A204.1 (cell line): ENCODE results near the gene OPRL1.
"Not testable (repeated sequence)": the region's sequence is repeated elsewhere in the genome, so short reads cannot be mapped to it uniquely, and the experiment has no call there.

ENCODE experiments used
- FAIRE-seq: peaks from 2 replicates; lab custom pipeline; 2012; peaks lifted over from hg19 to GRCh38; lab: Jason Lieb, UNC

The OPRL1 gene

DNA sequence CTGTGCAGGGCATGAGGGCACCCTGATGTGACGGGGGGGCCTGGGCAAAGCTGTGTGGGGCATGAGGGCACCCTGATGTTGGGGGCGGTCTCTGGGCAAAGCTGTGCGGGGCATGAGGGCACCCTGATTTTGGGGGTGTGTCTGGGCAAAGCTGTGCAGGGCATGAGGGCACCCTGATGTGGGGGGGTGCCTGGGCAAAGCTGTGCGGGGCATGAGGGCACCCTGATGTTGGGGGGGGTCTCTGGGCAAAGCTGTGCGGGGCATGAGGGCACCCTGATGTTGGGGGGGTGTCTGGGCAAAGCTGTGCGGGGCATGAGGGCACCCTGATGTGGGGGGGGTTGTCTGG, 37.5 kb downstream of the OPRL1 start:
- not testable (repeated sequence) for FAIRE-seq

DNA sequence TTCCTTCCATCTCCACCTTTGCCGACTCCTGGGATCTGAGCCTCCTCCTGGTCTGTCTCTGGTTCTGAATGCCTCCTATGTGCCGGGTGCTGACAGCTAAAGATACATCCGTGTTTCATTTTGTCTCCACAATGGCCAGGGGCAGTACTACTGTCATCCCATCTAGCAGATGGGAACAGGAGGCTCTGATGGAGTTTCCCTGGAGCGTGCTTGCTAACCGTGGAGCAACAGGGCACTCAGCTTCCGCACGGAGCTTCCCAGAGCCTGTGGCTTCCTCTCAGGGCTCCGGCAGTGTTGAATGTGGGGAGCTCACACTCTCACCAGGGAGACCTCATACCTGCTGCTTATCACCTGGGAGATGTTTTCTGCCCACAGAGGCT, 39.4 kb downstream of the OPRL1 start:
- no peak for FAIRE-seq

DNA sequence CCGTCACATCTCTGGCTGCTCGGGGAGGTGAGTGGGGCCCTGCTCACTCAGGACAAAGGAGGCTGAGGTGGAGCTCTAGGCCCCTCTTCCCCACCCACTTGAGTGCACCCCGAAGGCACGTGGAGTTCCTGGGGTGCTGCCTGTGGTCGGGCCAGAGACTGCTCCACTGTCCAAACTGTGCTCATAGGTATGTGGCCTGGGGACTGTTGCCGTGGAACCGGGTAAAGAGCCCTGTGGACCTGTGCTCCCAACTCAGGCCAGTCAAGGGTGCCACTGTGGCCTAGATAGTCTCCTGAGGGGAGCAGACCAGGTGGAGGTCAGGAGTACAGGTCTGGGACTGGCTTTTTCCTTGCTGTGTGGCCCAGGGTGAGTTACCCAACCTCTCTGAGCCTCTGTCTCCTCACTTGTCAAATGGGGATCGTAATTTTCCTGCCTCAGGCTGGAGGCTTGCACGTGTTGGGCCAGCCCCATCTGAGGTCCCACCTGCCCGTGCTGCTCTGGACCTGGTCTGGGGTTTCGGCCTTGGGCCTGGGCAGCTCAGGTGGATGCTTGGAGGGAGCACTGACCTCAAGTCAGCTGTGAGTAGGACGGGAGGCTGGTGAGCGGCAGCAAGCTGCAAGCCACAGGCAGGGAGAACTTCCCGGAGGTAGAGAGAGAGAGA, 39.9 kb downstream of the OPRL1 start:
- no peak for FAIRE-seq

DNA sequence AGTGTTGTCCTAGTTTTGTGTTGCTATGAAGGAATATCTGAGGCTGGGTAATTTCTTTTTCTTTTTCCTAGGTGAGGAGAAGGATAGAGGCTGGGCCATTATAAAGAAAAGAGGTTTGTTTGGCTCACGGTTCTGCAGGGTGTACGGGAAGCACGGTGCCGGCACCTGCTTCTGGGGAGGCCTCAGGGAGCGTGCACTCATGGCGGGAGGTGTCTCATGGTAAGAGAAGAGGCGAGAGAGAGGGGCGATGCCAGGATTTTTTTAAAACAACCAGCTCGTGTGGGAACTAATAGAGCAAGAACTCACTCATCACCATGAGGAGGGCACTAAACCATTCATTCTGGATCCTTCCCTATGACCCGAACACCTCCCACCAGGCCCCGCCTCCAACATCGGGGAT, 41.7 kb downstream of the OPRL1 start:
- FAIRE-seq = no peak

DNA sequence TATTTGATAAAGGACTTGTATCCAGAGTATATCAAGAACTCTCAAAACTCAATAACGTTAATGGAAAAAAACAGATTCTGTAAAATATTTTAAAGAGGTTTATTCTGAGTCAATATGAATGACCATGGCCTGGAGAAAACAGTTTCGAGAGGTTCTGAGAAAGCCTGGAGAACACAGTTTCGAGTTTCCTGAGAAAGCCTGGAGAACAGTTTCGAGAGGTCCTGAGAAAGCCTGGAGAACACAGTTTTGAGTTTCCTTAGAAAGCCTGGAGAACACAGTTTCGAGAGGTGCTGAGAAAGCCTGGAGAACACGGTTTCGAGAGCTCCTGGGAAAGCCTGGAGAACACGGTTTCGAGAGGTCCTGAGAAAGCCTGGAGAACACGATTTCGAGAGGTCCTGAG, 43.0 kb downstream of the OPRL1 start:
- not testable (repeated sequence) for FAIRE-seq

DNA sequence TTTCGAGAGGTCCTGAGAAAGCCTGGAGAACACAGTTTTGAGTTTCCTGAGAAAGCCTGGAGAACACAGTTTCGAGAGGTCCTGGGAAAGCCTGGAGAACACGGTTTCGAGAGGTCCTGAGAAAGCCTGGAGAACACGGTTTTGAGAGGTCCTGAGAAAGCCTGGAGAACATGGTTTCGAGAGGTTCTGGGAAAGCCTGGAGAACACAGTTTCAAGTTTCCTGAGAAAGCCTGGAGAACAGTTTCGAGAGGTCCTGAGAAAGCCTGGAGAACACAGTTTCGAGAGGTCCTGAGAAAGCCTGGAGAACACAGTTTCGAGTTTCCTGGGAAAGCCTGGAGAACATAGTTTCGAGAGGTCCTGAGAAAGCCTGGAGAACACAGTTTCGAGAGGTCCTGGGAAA, 43.6 kb downstream of the OPRL1 start:
- not testable (repeated sequence) for FAIRE-seq

DNA sequence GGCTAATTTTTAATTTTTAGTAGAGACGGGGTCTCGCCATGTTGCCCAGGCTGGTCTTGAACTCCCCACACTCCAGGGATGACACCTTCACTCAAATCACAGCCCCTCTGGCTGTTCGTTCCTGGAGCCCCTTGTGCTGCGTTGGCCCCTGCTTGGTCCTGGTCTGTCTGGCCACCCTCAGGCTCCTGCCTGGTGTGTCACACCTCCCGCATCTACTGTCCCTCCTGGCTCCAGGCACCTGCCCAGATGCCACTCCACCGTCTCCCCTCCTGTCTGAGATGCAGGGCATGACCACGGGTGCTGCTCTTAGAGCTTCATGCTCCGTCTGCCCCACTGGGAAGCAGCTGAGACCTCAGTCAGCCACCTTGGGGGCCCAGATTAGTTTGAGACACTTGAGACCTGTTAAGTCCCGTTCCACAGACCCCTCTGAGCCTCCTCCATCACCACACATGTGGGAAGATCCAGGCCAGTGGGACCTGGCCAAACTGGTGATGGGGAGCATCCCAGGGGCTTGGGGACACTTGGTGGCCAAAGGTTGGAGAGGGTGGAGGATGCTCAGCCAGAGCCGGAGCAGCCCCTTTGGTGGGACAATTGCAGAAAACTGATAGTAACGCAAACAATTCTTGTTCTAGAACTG, 49.4 kb downstream of the OPRL1 start:
- FAIRE-seq = no peak

DNA sequence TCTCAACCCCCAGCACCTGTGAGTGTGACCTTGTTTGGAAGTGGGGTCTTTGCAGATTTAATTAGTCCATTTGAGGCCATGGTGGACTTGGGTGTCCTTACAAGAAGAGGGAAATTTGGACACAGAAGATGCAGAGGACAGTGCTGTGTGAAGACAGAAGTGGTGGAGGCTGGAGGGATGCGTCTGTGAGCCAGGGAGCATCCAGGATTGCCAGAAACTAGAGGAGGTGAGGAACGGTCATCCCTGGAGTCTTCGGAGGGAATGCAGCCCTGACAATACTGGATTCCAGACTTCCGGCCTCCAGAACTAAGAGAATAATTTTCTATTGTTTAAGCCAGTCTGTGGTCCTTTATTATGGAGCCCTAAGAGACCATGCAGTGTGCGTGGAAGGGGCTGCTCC, 50.4 kb downstream of the OPRL1 start:
- FAIRE-seq = no peak

DNA sequence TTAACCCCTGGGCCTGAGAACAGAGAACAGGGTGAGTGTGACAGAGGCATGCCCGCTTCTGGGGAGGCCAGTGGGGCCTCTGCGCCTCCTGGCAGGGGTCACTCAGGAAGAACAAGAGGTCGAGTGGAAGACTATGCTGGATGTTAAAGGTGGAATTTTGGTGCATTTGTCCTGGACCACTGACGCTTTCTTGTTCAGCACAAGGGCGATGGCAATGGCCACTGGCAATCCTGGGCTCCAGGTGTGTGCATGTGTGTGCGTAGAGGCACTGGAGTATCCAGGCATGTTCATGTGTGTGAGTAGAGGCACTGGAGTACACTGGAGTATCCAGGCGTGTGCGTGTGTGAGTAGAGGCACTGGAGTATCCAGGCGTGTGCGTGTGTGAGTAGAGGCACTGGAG, 51.0 kb downstream of the OPRL1 start:
- no peak for FAIRE-seq

DNA sequence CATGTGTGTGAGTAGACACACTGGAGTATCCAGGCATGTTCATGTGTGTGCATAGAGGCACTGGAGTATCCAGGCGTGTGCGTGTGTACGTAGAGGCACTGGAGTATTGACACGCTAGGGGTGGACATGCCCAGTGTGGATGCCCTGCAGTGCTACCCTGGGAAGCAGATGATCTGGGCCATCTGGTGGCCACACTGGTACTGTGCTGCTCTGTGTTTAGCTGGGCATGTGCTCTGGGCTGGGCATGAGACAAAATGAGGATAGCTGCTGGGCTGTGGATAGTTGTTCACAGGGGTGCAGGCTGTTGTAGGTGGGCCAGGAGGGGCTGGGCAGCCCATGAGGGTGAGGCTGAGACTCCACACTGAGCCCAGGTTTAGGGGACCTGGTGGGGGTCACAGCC, 51.5 kb downstream of the OPRL1 start:
- no peak for FAIRE-seq

DNA sequence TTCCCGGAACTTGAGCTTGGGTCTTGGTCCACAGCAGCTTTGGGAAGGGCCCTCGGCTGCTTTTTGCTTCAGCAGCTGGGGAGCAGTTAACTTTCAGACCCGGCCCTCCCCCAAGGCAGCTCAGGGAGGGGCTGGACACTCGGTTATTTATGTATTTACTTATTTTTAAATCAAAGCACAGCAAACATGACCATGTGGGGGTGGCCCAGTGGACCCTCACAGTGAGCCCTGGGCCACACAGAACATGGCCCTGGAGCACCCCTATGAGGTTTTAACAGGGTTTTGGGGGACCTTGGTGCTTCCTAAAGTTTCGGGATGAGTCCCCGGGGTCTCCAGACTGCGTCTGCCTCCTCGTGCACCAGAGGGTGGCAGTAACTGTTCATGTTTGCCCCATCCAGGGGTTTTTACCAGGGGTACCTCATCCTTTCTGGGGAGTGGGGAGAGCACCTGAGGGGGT, 54.1 kb downstream of the OPRL1 start:
- no peak for FAIRE-seq

DNA sequence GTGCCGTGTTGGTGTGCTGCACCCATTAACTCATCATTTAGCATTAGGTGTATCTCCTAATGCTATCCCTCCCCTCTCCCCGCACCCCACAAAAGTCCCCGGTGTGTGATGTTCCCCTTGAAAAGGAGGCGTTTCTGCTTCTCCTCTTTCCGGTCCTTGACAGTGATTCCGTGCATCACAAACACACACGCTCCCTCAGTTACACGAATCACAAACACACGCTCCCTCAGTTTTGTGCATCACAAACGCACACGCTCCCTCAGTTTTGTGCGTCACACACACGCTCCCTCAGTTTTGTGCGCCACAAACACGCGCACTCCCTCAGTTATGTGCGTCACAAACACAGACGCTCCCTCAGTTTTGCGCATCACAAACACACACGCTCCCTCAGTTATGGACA, 54.9 kb downstream of the OPRL1 start:
- FAIRE-seq = not testable (repeated sequence)

DNA sequence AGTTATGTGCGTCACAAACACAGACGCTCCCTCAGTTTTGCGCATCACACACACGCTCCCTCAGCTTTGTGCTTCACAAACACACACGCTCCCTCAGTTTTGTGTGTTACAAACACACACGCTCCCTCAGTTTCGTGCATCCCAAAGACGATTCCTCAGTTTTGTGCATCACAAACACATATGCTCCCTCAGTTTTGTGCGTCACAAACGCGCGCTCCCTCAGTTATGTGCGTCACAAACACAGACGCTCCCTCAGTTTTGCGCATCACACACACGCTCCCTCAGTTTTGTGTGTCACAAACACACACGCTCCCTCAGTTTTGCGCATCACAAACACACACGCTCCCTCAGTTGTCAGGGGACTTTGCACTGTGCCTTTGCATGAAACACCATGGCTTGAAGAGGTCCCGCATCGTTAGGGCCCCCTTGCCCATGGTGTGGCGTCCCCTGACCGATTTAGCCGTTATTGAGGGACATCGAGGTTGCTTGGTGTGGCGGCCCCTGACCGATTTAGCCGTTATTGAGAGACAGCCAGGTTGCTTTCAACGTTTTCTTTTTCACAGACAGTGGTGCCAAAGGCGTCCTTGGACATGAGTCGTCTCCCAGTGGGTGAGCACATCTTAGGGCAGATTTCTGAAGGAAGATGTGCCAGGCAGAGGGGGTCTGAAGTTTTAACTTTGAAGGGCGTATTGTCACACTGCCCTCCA, 56.3 kb downstream of the OPRL1 start:
- no peak for FAIRE-seq

DNA sequence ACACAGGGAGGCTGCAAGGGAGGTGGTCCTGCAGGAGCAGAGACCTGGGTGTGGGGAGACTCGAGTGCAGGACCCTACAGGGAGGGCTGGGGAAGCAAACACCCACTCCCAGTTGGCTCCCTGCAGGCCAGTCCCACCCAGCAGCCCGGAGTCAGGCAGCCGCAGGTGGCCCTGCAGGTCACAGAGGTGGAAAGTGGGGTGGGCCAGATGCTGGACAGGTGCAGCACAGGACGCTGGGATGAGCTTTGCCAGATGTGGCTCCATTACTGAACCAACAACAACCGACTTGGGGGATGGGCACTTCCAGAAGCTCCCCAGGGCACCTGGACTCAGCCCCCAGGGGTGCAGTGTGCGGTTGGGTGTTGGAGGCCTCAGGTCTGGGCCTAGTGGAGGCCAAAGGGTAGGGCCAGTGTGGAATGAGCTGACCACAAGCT, 57.7 kb downstream of the OPRL1 start:
- FAIRE-seq = no peak

DNA sequence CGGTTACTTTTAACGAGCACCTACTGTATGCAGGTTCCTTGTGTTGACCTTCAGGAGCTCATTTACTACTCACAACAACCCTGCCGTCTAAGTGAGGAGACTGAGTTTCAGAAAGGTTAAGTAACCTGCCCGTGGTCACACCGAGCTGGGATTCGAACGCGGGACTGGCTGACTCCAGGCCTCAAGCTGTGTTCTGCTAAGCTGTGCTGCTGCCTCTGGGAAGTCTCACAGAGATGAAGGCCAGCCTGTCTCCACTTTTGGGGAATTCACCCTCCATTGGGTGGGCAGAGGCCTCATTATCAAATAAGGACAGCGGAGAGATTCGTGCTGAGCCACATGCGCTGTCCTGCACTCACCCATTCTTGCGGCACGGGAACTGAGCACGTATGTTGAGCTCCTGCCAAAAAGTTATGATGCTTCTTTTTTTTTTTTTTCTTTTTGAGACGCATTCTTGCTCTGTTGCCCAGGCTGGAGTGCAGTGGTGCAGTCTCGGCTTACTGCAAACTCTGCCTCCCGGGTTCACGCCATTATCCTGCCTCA, 58.5 kb downstream of the OPRL1 start:
- FAIRE-seq = no peak

DNA sequence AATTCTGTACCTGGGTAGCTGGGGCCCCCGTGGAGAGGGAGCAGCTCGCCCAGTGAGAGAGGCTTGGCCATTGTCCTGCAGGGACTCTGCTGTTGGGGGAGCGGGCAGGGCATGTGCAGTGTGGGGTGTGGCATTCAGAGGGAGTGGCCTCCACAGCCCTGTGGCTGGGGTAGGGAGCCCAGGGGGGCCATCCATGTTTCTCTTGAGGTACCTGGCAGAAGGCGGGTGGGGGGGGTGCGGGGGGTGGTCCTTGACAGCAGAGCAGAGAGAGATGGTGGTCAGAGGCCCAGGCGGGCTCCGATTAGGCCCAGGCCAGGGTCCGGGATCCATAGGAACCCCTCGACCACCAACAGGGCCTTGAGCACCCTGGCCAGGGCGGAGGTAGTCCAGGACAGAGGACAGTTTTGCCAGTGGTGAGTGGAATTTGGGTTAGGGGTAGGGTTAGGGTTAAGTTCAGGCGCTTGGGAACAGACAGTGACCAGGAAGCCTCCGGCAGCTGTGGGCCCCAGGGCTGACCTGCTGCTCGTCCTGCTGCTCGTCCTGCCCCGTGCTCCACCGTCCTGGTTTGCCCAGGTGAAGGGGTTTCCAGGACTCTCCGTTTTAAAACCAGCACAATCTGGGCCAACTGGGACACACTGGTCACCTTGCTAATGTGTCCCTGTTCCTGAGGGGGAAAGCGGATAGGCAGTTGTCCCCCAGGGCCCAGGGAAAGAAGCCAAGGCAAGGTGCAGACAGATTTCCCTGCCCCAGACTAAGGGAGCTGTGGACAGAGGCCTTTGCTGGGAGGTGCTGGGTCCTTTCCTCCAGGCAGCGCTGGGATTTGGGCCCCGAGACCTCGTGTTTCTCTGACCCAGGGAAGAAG, 59.5 kb downstream of the OPRL1 start:
- no peak for FAIRE-seq

DNA sequence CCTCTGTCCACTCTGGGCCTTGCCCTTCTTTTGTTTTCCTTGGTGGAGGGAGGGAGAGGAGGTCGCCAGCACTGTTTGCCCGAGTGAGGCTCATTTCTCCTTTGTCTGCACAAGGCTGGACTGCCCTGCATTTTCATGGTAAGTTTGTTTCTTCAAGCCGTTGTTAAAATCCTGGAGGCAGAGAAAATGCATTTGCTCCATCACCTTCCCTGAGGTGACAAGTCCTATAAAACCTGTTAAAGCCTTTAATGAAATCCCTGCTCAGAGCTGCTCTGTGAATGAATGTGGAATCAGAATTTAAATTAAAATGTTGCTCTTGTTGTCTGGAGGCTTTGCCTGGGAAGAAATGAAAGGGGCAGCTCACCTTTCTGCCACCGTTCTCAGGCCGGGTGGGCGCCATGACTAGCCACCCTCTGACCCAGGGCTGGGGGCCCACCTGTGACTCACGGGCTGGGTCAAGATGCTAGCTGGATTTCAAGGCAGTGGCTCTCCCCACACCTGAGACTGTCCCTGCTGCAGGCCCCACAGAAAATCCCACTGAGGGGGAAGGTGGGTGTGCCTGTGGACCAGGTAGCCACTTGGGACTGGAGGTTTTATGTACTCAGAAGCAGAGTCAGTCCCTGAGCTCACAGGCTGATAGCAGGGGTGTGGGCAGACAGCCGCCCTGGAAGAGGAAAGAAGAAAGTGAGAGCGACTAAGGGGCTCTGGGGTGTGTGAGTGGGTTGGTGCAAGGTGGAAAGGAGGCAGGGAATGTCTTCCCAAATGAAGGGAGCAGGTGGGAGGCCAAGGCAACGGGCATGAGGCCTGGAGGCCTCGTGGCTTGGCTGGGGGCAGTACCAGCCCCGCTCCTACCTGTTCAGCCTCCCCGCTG, 60.4 kb downstream of the OPRL1 start:
- FAIRE-seq = no peak

DNA sequence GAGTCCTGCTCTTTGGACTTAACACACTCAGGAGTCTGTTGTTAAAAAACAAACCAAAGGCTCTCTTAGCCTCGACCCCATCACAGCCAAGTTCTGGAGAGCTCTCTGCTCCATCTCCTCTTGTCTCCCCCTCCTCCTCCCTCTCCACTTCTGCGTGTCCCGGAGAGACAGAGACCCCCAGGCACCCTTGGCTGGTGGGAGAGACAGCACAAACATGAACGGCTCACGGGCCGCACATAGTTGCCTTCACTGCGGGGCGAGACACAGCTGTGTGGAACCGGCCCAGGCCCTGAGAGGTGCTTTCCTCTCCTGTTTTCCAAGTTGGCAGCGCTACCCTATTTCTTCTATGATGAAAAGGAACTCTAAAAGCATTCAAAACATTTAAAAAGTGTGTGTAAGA, 61.1 kb downstream of the OPRL1 start:
- no peak for FAIRE-seq

DNA sequence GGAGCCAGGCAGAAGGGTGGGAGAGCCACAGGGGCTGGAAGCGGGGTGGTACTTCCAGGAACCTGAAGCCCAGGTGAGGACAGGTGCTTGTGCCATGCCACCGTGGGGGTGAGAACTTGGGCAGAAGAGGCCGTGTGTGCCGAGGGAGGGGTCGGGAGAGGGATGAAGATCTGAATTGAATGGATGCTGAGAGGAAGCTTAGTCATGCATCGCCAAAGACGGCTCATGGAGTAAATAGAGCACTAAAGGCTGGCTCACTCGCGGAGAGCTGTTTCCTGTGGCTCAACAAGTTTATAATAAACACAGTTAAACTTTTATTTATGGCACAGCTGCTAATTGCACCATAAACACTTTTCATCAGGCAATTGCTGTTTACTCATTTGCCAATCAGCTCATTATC, 62.7 kb downstream of the OPRL1 start:
- no peak for FAIRE-seq

DNA sequence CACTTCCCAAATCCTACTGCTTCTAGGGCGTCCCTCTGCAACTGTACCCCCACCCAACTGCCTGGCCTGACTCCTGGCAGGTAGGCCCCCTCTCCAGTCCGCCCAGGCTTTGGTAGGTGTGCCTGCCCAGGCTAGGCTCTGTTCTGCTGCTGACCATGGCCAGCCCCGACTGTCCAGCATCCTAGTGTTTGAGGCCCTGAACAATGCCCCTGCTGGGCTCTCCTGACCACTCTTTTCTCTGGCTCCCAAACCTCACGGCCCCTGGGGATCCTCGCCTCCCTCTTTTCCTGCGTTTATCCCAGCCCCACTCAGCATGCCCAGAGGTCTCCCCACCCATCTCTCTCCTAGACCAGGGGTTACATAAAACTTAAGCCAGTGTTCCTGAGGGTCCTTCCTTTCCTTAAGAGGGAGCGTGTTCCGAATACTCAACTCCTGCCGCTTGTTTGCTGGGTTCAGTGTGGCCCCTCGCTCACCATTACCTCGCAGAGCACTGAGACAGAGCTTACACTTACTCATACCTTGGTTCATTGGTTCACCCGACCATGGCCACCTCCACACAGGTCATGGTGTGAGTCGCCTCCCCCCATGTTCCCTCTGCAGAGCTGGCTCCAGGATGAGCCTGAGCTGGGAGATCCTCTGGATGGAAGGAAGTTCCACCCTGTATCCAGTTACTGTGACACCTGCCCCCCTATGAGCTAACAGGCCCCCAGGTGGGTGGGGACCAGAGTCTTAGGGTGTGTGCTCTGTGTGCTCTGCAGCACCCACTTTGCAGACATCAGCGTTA, 63.3 kb downstream of the OPRL1 start:
- FAIRE-seq = no peak
